Panc1 (cell line): Measurements from ENCODE around the gene SND1. TPM values are rescaled to one million over a fixed set of nuclear protein-coding genes. Genes with fewer than 3 reads are reported as not detected.
A peak's percentile ranks its signal among the peaks of the same experiment; 100 is the strongest.

ENCODE experiments used
- ATAC-seq: fragments of 200-7000 bp; cut with Tn5 transposase; 2 replicates; pipeline ENCODE4 v1.9.1; 2020; ENCODE audit warnings: mild to moderate bottlenecking, moderate library complexity
- BruUV-seq: library from RNA; stranded (reverse); fragments of 400-500 nt; replicated peaks from 2 replicates; lab custom pipeline; 2021; lab: Mats Ljungman, UMichigan
- CTCF ChIA-PET: fragments of 300-600 bp; sonication (Branson Sonifier 250); formaldehyde crosslinking; loops from one replicate; lab custom pipeline; 2022; ENCODE audit warnings: antibody characterized with exemption; lab: Charles Lee
- POLR2A ChIA-PET: fragments of 300-600 bp; sonication (Branson Sonifier 250); formaldehyde crosslinking; loops from one replicate; lab custom pipeline; 2022; ENCODE audit warnings: antibody characterized with exemption; lab: Charles Lee
- DNase-seq: peaks from one replicate; pipeline ENCODE4 v3.0.0-alpha.2; 2010; ENCODE audit warnings: low read depth, low spot score
- H3K27ac ChIP-seq: 2 replicates; pipeline ENCODE4 v1.5.1; 2011; ENCODE audit warnings: mild to moderate bottlenecking, low read length, inconsistent platforms
- H3K27me3 ChIP-seq: fragments of 200-500 bp; sonication (Bioruptor generic); 2 replicates; pipeline ENCODE4 v1.6.0; 2014; ENCODE audit warnings: low read length, inconsistent platforms; ENCODE audit not compliant: control insufficient read depth, insufficient read depth
- H3K36me3 ChIP-seq: fragments of 200-500 bp; sonication (Bioruptor generic); 2 replicates; pipeline ENCODE4 v1.5.1; 2014; ENCODE audit warnings: inconsistent platforms, mild to moderate bottlenecking, low read length, moderate library complexity; ENCODE audit not compliant: control insufficient read depth, insufficient read depth
- H3K4me1 ChIP-seq: 2 replicates; pipeline ENCODE4 v1.5.1; 2011; ENCODE audit warnings: inconsistent platforms, mild to moderate bottlenecking, low read length, moderate library complexity; ENCODE audit not compliant: control insufficient read depth, insufficient read depth
- H3K4me3 ChIP-seq, 2 experiments: 2 replicates each; pipeline ENCODE4 v1.5.1; 2011 to 2012; ENCODE audit warnings: low read depth in 2 of 2, low read length in 2 of 2, mild to moderate bottlenecking in 2 of 2, inconsistent platforms in 1 of 2, moderate library complexity in 1 of 2
- H3K9me3 ChIP-seq: fragments of 200-500 bp; sonication (Bioruptor generic); 2 replicates; pipeline ENCODE4 v1.5.1; 2014; ENCODE audit warnings: low read depth, mild to moderate bottlenecking, inconsistent platforms, low read length, moderate library complexity; ENCODE audit not compliant: control insufficient read depth, insufficient read depth
- CTCF ChIP-seq: fragments of 450-650 bp; IDR thresholded peaks from 2 replicates; pipeline ENCODE4 v1.5.1; 2017; ENCODE audit warnings: mild to moderate bottlenecking
- POLR2AphosphoS5 ChIP-seq: IDR thresholded peaks from 2 replicates; pipeline ENCODE4 v1.6.1; 2012; ENCODE audit warnings: mild to moderate bottlenecking, low read depth, low read length, moderate library complexity
- REST ChIP-seq, 2 experiments: IDR thresholded peaks; 2 replicates each; pipeline ENCODE4 v1.6.1; 2011 to 2012; ENCODE audit warnings: low read depth in 2 of 2, control low read depth in 1 of 2, low read length in 1 of 2, mild to moderate bottlenecking in 1 of 2, moderate library complexity in 1 of 2; ENCODE audit not compliant: insufficient read depth in 1 of 2
- SIN3A ChIP-seq: IDR thresholded peaks from 2 replicates; pipeline ENCODE4 v1.6.1; 2012; ENCODE audit warnings: low read depth, mild to moderate bottlenecking, low read length, moderate library complexity, borderline replicate concordance; ENCODE audit not compliant: insufficient read depth
- TCF7L2 ChIP-seq: IDR thresholded peaks from 2 replicates; pipeline ENCODE4 v1.6.1; 2011; ENCODE audit warnings: mild to moderate bottlenecking, low read depth, low read length, inconsistent platforms
- in situ Hi-C: cut with HindIII; loops from 2 replicates; pipeline ENCODE4 v1.10.0; 2016; ENCODE audit warnings: low sequenced_read_pairs, low pct_unique_long_range_greater_than_20kb
- intact Hi-C: fragments of 100-400 bp; cut with micrococcal nuclease; formaldehyde crosslinking; loops from one replicate; pipeline ENCODE4 v1.10.0; 2022; ENCODE audit not compliant: unreplicated experiment
- total RNA-seq: library from RNA; stranded (reverse); gene quantifications from one replicate; pipeline ENCODE4 v1.2.1, GENCODE V29; 2021; ENCODE audit not compliant: unreplicated experiment

Gene SND1
- total RNA-seq, 1 experiment from 2014 or later, result 176 TPM

GRCh38 chr7:127933146-127933545 lies 281.2 kb downstream of the SND1 start:
- TF ChIP-seq SIN3A, result no peak
- TF ChIP-seq REST (IDR thresholded peaks at IDR 0.05; ENCODE audit: insufficient read depth in 1 of 2, low read depth in 2 of 2, low read length in 1 of 2), result no peak
- TF ChIP-seq POLR2AphosphoS5, result no peak
- no peak for TF ChIP-seq CTCF
- TF ChIP-seq TCF7L2, result no peak
- Histone ChIP-seq H3K27me3 (no peaks in the 10 kb centered on the region), H3K4me3 (no peak overlapping the region), H3K27ac (no peak overlapping the region), H3K4me1 (no peaks in the 10 kb centered on the region), H3K36me3 (no peaks in the 10 kb centered on the region), H3K9me3 (no peaks in the 10 kb centered on the region)
- CTCF ChIA-PET, result no interaction called here
- intact Hi-C loops (no loop called here), in situ Hi-C loops (no loop called here)
- BruUV-seq, result no TSS peak
- POLR2A ChIA-PET, result no interaction called here
- ATAC-seq (no peak), DNase-seq (no peak)

GRCh38 chr7:127934711-127935110 lies 282.7 kb downstream of the SND1 start:
- Histone ChIP-seq H3K27me3 (no peaks in the 10 kb centered on the region), H3K36me3 (0 out of 2 replicates have a peak, but pooled peaks cover 2% of the 10 kb centered on the region), H3K4me1 (no peaks in the 10 kb centered on the region), H3K9me3 (no peaks in the 10 kb centered on the region), H3K4me3 (no peak overlapping the region), H3K27ac (no peak overlapping the region)
- TSS peak; percentile 17 for BruUV-seq
- ChIA-PET POLR2A (no interaction called here), CTCF (interaction anchor here (0.6 kb wide), 1 partner anchor 203 kb away, joined by 3 read pairs; no protein-coding TSS in a partner anchor)
- in situ Hi-C loops, result no loop called here
- intact Hi-C loops, result no loop called here
- DNase-seq, result no peak
- ATAC-seq, result no peak
- TF ChIP-seq SIN3A, result no peak
- TF ChIP-seq POLR2AphosphoS5, result no peak
- TF ChIP-seq TCF7L2, result no peak
- no peak for TF ChIP-seq CTCF
- TF ChIP-seq REST (IDR thresholded peaks at IDR 0.05; ENCODE audit: insufficient read depth in 1 of 2, low read depth in 2 of 2, low read length in 1 of 2), result no peak
